RWPE2 (cell line): ENCODE results near the gene VEZT.

Experiments
- ATAC-seq: fragments of 200-7000 bp; cut with Tn5 transposase; 3 replicates; pipeline ENCODE4 v1.9.1; 2021; ENCODE audit warnings: low read depth
- DNase-seq: peaks from one replicate; pipeline ENCODE4 v3.0.0-alpha.2; 2020; ENCODE audit warnings: low spot score
- H3K27ac ChIP-seq: fragments of 450-650 bp; 2 replicates; pipeline ENCODE4 v1.5.1; 2017; ENCODE audit warnings: mild to moderate bottlenecking; ENCODE audit not compliant: poor library complexity, severe bottlenecking
- H3K27me3 ChIP-seq: fragments of 250-450 bp; sonication (Bioruptor Pico); 2 replicates; pipeline ENCODE4 v1.5.1; 2021; ENCODE audit warnings: mild to moderate bottlenecking, moderate library complexity; ENCODE audit not compliant: insufficient read depth, poor library complexity, severe bottlenecking
- H3K36me3 ChIP-seq: fragments of 250-450 bp; sonication (Bioruptor Pico); 2 replicates; pipeline ENCODE4 v1.5.1; 2020; ENCODE audit warnings: low read depth, mild to moderate bottlenecking, moderate library complexity
- H3K4me1 ChIP-seq: fragments of 250-450 bp; sonication (Bioruptor Pico); 2 replicates; pipeline ENCODE4 v1.5.1; 2021; ENCODE audit warnings: mild to moderate bottlenecking, moderate library complexity; ENCODE audit not compliant: insufficient read depth, poor library complexity, severe bottlenecking
- H3K4me3 ChIP-seq: fragments of 250-450 bp; sonication (Bioruptor Pico); 2 replicates; pipeline ENCODE4 v1.5.1; 2021; ENCODE audit warnings: mild to moderate bottlenecking, moderate library complexity; ENCODE audit not compliant: severe bottlenecking
- H3K9me3 ChIP-seq: fragments of 250-450 bp; sonication (Bioruptor Pico); 2 replicates; pipeline ENCODE4 v1.5.1; 2021; ENCODE audit warnings: mild to moderate bottlenecking, moderate library complexity; ENCODE audit not compliant: severe bottlenecking
- TF ChIP-seq, protein P1 (sequence below): fragments of 450-650 bp; IDR thresholded peaks from one replicate; pipeline ENCODE4 v1.5.1; 2017; ENCODE audit warnings: mild to moderate bottlenecking, moderate library complexity; ENCODE audit not compliant: poor library complexity, severe bottlenecking

Gene VEZT

DNA sequence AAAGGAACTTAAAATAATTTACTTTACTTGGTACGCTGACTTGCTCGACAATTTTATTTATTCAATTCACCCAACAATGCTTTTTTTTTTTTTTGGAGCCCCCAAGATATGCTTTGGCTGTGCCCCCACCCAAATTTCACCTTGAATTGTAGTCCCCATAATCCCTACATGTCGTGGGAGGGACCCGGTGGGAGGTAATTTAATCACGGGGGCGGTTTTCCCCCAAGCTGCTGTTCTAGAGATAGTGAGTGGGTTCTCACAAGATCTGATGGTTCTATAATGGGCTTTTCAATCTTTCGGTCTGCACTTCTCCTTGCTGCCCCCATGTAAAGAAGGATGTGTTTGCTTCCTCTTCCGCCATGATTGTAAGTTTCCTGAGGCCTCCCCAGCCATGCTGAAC is 10.7 kb upstream of the VEZT start:
- DNase-seq: no peak
- Histone ChIP-seq H3K27ac (peak overlapping the region; percentile 100), H3K27me3 (no peaks in the 10 kb centered on the region), H3K36me3 (peaks cover 33% of the 10 kb centered on the region), H3K9me3 (no peaks in the 10 kb centered on the region), H3K4me1 (peaks cover 49% of the 10 kb centered on the region), H3K4me3 (no peak overlapping the region)
- no peak for ATAC-seq
- TF ChIP-seq, protein P1, sequence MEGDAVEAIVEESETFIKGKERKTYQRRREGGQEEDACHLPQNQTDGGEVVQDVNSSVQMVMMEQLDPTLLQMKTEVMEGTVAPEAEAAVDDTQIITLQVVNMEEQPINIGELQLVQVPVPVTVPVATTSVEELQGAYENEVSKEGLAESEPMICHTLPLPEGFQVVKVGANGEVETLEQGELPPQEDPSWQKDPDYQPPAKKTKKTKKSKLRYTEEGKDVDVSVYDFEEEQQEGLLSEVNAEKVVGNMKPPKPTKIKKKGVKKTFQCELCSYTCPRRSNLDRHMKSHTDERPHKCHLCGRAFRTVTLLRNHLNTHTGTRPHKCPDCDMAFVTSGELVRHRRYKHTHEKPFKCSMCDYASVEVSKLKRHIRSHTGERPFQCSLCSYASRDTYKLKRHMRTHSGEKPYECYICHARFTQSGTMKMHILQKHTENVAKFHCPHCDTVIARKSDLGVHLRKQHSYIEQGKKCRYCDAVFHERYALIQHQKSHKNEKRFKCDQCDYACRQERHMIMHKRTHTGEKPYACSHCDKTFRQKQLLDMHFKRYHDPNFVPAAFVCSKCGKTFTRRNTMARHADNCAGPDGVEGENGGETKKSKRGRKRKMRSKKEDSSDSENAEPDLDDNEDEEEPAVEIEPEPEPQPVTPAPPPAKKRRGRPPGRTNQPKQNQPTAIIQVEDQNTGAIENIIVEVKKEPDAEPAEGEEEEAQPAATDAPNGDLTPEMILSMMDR: no peak

DNA sequence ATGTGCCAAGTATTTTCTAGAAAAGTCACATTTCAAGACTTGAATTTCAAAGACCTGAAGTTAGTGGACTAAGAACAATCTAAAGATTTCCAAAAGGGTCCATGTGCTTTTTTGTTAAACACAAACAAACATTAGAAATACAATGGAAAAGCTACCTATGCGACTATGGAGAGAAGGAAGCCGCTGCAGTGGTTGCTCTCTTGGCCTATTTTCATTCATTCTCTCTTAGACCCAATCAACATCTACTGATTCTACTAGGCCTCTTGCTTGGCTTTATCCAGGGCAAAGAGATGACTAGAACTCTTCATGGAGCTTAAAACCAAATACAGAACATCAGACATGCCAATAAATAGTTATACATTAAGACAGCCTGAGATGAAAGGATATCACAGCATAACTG is 10.2 kb upstream of the VEZT start:
- Histone ChIP-seq H3K36me3 (peaks cover 33% of the 10 kb centered on the region), H3K4me1 (peaks cover 49% of the 10 kb centered on the region), H3K9me3 (no peaks in the 10 kb centered on the region), H3K27ac (peak overlapping the region; percentile 100), H3K27me3 (no peaks in the 10 kb centered on the region), H3K4me3 (no peak overlapping the region)
- DNase-seq: no peak
- ATAC-seq: no peak
- TF ChIP-seq, protein P1: no peak

DNA sequence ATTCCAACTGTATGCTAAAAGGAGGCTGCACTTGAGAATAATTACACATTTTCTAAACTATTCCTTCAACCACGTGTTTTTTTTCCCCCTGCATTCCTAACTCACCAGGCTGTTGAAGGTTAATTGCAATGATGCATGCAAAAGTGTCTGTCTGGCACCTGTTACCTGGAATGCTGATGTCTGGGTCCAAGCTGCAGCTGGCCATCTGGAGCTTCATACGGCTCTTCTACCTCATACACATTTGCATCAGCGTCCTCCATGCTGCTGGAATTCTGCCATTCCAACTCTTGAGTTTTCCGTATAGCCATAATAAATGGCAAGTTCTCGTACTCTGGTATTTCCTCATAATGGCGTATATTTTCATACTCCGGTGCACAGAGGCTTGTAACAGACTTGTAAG is 8.9 kb upstream of the VEZT start:
- DNase-seq (no peak), ATAC-seq (no peak)
- Histone ChIP-seq H3K27ac (peak overlapping the region; percentile 100), H3K4me3 (no peak overlapping the region), H3K9me3 (no peaks in the 10 kb centered on the region), H3K36me3 (peaks cover 28% of the 10 kb centered on the region), H3K27me3 (no peaks in the 10 kb centered on the region), H3K4me1 (peaks cover 49% of the 10 kb centered on the region)
- TF ChIP-seq, protein P1: no peak

DNA sequence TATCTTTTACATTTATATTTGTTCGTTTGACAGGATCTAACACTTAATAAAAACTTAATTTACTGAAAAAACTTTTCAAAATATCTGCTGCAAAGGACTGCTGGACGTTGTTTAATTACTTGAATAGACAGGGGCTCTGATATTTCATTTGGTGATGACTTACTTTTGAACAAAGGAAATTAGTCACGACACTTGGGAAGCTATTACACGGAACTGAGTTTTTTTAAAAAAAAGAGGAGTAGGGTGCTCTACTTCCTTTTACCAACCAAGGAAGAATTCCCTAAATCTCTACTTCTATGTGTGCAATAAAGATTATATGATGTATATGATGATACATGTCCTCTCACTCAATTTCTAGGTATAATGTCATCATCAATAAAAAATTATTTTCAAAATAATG is 5.0 kb upstream of the VEZT start:
- peaks cover 31% of the 10 kb centered on the region for H3K36me3 ChIP-seq
- no peaks in the 10 kb centered on the region for H3K27me3 ChIP-seq
- no peak overlapping the region for H3K4me3 ChIP-seq
- ATAC-seq (no peak), DNase-seq (no peak)
- TF ChIP-seq, protein P1: no peak
- peak overlapping the region; percentile 80 for H3K27ac ChIP-seq
- H3K9me3 ChIP-seq: no peaks in the 10 kb centered on the region
- H3K4me1 ChIP-seq: peaks cover 30% of the 10 kb centered on the region

DNA sequence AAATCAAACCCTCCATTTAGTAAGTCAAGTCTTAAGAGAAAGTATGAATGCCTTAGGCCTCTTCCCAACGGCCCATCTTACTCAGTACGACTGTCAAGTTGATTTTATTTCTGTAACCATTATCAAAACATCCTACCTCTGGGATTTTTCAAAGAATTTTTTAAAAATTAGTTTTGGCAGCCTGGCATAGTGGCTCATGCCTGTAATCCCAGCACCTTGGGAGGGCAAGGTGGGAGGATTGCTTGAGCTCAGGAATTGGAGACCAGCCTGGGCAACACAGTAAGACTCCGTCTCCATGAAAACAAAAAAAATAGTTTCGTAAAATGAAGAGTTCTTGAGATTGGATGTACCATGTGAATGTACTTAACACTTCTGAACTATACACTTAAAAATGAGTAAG is 4.5 kb upstream of the VEZT start:
- TF ChIP-seq, protein P1: no peak
- DNase-seq (no peak), ATAC-seq (no peak)
- Histone ChIP-seq H3K36me3 (peaks cover 25% of the 10 kb centered on the region), H3K9me3 (no peaks in the 10 kb centered on the region), H3K4me1 (peaks cover 30% of the 10 kb centered on the region), H3K27me3 (no peaks in the 10 kb centered on the region), H3K4me3 (no peak overlapping the region), H3K27ac (peak overlapping the region; percentile 80)
